ENCODE data around the gene ICAM5.

DNA sequence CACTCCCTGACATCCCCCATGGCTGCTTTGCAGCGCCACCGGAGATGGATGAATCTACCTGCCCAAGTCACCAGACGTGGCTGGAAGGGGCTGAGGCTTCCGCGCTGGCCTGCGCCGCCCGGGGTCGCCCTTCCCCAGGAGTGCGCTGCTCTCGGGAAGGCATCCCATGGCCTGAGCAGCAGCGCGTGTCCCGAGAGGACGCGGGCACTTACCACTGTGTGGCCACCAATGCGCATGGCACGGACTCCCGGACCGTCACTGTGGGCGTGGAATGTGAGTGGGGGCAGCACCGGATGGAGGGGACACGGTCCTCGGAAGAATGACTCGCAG is 4.6 kb downstream of the ICAM5 start:
- TF ChIP-seq SAFB (IDR thresholded peaks at IDR 0.05; ENCODE audit: borderline replicate concordance, low read depth, low read length) = no peak
- TF ChIP-seq, protein P1, sequence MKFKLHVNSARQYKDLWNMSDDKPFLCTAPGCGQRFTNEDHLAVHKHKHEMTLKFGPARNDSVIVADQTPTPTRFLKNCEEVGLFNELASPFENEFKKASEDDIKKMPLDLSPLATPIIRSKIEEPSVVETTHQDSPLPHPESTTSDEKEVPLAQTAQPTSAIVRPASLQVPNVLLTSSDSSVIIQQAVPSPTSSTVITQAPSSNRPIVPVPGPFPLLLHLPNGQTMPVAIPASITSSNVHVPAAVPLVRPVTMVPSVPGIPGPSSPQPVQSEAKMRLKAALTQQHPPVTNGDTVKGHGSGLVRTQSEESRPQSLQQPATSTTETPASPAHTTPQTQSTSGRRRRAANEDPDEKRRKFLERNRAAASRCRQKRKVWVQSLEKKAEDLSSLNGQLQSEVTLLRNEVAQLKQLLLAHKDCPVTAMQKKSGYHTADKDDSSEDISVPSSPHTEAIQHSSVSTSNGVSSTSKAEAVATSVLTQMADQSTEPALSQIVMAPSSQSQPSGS (CRISPR knock-in tag; IDR thresholded peaks at IDR 0.05) = no peak
- TF ChIP-seq, protein P2, sequence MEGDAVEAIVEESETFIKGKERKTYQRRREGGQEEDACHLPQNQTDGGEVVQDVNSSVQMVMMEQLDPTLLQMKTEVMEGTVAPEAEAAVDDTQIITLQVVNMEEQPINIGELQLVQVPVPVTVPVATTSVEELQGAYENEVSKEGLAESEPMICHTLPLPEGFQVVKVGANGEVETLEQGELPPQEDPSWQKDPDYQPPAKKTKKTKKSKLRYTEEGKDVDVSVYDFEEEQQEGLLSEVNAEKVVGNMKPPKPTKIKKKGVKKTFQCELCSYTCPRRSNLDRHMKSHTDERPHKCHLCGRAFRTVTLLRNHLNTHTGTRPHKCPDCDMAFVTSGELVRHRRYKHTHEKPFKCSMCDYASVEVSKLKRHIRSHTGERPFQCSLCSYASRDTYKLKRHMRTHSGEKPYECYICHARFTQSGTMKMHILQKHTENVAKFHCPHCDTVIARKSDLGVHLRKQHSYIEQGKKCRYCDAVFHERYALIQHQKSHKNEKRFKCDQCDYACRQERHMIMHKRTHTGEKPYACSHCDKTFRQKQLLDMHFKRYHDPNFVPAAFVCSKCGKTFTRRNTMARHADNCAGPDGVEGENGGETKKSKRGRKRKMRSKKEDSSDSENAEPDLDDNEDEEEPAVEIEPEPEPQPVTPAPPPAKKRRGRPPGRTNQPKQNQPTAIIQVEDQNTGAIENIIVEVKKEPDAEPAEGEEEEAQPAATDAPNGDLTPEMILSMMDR (IDR thresholded peaks at IDR 0.05 in 2 of 3, conservative IDR thresholded peaks at IDR 0.05 in 1 of 3; ENCODE audit: insufficient read depth in 2 of 3, low read depth in 1 of 3, low read length in 3 of 3) = no peak
- TF ChIP-seq TAF15 (IDR thresholded peaks at IDR 0.05; ENCODE audit: low read depth, low read length) = no peak
- TF ChIP-seq, protein P3, sequence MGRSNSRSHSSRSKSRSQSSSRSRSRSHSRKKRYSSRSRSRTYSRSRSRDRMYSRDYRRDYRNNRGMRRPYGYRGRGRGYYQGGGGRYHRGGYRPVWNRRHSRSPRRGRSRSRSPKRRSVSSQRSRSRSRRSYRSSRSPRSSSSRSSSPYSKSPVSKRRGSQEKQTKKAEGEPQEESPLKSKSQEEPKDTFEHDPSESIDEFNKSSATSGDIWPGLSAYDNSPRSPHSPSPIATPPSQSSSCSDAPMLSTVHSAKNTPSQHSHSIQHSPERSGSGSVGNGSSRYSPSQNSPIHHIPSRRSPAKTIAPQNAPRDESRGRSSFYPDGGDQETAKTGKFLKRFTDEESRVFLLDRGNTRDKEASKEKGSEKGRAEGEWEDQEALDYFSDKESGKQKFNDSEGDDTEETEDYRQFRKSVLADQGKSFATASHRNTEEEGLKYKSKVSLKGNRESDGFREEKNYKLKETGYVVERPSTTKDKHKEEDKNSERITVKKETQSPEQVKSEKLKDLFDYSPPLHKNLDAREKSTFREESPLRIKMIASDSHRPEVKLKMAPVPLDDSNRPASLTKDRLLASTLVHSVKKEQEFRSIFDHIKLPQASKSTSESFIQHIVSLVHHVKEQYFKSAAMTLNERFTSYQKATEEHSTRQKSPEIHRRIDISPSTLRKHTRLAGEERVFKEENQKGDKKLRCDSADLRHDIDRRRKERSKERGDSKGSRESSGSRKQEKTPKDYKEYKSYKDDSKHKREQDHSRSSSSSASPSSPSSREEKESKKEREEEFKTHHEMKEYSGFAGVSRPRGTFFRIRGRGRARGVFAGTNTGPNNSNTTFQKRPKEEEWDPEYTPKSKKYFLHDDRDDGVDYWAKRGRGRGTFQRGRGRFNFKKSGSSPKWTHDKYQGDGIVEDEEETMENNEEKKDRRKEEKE (IDR thresholded peaks at IDR 0.05; ENCODE audit: borderline replicate concordance in 1 of 2, control insufficient read depth in 1 of 2, low read depth in 2 of 2, low read length in 1 of 2) = no peak
- TF ChIP-seq CCAR2 (IDR thresholded peaks at IDR 0.05; ENCODE audit: low read depth, low read length) = no peak
- TF ChIP-seq, protein P4, sequence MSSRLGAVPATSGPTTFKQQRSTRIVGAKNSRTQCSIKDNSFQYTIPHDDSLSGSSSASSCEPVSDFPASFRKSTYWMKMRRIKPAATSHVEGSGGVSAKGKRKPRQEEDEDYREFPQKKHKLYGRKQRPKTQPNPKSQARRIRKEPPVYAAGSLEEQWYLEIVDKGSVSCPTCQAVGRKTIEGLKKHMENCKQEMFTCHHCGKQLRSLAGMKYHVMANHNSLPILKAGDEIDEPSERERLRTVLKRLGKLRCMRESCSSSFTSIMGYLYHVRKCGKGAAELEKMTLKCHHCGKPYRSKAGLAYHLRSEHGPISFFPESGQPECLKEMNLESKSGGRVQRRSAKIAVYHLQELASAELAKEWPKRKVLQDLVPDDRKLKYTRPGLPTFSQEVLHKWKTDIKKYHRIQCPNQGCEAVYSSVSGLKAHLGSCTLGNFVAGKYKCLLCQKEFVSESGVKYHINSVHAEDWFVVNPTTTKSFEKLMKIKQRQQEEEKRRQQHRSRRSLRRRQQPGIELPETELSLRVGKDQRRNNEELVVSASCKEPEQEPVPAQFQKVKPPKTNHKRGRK (tag; IDR thresholded peaks at IDR 0.05) = no peak
- TF ChIP-seq, protein P5, sequence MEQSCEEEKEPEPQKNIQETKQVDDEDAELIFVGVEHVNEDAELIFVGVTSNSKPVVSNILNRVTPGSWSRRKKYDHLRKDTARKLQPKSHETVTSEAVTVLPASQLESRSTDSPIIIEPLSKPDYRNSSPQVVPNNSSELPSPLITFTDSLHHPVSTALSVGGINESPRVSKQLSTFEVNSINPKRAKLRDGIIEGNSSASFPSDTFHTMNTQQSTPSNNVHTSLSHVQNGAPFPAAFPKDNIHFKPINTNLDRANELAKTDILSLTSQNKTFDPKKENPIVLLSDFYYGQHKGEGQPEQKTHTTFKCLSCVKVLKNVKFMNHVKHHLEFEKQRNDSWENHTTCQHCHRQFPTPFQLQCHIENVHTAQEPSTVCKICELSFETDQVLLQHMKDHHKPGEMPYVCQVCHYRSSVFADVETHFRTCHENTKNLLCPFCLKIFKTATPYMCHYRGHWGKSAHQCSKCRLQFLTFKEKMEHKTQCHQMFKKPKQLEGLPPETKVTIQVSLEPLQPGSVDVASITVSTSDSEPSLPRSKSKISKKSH (CRISPR knock-in tag; IDR thresholded peaks at IDR 0.05) = no peak
- no peak for TF ChIP-seq ESRRB (CRISPR knock-in tag; IDR thresholded peaks at IDR 0.05; ENCODE audit: borderline replicate concordance)
- TF ChIP-seq, protein P6, sequence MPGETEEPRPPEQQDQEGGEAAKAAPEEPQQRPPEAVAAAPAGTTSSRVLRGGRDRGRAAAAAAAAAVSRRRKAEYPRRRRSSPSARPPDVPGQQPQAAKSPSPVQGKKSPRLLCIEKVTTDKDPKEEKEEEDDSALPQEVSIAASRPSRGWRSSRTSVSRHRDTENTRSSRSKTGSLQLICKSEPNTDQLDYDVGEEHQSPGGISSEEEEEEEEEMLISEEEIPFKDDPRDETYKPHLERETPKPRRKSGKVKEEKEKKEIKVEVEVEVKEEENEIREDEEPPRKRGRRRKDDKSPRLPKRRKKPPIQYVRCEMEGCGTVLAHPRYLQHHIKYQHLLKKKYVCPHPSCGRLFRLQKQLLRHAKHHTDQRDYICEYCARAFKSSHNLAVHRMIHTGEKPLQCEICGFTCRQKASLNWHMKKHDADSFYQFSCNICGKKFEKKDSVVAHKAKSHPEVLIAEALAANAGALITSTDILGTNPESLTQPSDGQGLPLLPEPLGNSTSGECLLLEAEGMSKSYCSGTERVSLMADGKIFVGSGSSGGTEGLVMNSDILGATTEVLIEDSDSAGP (CRISPR knock-in tag; IDR thresholded peaks at IDR 0.05) = no peak
- TF ChIP-seq ETV6 (IDR thresholded peaks at IDR 0.05; ENCODE audit: borderline replicate concordance in 1 of 2, low read depth in 2 of 2, low read length in 1 of 2) = no peak
- TF ChIP-seq ETV6 (CRISPR knock-in tag; IDR thresholded peaks at IDR 0.05; ENCODE audit: borderline replicate concordance) = no peak
- TF ChIP-seq NCOA6 (IDR thresholded peaks at IDR 0.05) = no peak

All from K562 (cell line).